Coronary artery (tissue), 2 donors: ENCODE measurements around the gene ANGPTL1.

Source experiments
- DNase-seq: peaks from one replicate; pipeline ENCODE4 v3.0.0-alpha.2; 2017; ENCODE audit warnings: low spot score
- H3K27ac ChIP-seq, 2 donors: fragments of 200-600 bp; sonication (generic); one replicate each; pipeline ENCODE4 v1.5.1; 2016 to 2019
- H3K4me3 ChIP-seq: fragments of 200-600 bp; sonication (generic); 2 replicates; pipeline ENCODE4 v1.5.1; 2016; ENCODE audit warnings: mild to moderate bottlenecking, moderate library complexity
- TF ChIP-seq, protein P1 (sequence below): fragments of 200-600 bp; sonication (generic); IDR thresholded peaks from one replicate; pipeline ENCODE4 v1.5.1; 2019; ENCODE audit warnings: antibody characterized with exemption

The ANGPTL1 gene, protein sequence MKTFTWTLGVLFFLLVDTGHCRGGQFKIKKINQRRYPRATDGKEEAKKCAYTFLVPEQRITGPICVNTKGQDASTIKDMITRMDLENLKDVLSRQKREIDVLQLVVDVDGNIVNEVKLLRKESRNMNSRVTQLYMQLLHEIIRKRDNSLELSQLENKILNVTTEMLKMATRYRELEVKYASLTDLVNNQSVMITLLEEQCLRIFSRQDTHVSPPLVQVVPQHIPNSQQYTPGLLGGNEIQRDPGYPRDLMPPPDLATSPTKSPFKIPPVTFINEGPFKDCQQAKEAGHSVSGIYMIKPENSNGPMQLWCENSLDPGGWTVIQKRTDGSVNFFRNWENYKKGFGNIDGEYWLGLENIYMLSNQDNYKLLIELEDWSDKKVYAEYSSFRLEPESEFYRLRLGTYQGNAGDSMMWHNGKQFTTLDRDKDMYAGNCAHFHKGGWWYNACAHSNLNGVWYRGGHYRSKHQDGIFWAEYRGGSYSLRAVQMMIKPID

DNA sequence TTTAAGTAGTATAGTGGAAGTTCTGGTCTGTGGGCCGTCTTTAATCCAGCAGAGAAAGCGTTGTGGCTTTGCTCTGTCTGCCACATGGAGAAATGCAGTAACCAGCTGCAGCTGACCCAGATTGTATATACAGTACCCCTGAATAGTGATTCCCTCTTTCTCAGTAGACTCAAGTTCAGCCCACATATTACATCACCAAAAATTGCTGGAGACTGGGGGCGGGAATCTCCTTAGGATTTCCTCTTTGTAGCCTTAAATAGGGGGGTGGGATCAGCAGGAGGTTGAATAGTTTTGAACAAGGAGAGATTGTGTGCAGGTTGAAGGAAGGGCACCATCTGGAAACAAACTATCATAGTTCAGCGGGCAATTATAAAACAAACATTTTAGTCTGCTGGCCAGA is at the start of gene ANGPTL1:
ANGPTL1 (minus strand) TSS at position 134 of the 400 bp plus-strand sequence. CDS start 5,301 bp downstream, outside the sequence.
- H3K27ac ChIP-seq = peak within 1 kb of the TSS; percentile 48 to 74
- TF ChIP-seq, protein P1, sequence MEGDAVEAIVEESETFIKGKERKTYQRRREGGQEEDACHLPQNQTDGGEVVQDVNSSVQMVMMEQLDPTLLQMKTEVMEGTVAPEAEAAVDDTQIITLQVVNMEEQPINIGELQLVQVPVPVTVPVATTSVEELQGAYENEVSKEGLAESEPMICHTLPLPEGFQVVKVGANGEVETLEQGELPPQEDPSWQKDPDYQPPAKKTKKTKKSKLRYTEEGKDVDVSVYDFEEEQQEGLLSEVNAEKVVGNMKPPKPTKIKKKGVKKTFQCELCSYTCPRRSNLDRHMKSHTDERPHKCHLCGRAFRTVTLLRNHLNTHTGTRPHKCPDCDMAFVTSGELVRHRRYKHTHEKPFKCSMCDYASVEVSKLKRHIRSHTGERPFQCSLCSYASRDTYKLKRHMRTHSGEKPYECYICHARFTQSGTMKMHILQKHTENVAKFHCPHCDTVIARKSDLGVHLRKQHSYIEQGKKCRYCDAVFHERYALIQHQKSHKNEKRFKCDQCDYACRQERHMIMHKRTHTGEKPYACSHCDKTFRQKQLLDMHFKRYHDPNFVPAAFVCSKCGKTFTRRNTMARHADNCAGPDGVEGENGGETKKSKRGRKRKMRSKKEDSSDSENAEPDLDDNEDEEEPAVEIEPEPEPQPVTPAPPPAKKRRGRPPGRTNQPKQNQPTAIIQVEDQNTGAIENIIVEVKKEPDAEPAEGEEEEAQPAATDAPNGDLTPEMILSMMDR = no peak
- no peak for DNase-seq
- peak within 1 kb of the TSS; percentile 67 for H3K4me3 ChIP-seq

DNA sequence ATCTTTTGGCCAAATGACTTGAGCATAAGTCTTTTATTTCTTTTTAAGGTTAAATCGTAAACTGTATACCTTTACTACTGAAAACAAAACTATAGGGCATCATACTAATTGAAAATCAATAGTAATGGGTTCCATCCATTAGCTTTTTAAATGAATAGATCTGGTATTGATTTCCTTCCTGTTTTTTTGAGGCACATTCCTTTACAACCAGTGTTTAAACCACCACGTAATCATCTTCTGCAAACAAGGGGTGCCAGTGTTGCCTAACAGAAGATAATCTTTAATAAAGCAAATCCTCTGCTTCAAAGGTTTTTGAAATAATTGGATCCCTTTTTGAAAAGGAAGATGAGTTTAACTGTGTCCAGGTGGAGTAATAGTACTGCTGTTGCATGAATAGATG is 48.7 kb upstream of the ANGPTL1 start:
- TF ChIP-seq, protein P1 = no peak
- Histone ChIP-seq H3K27ac (no peak overlapping the region), H3K4me3 (no peak overlapping the region)
- no peak for DNase-seq

DNA sequence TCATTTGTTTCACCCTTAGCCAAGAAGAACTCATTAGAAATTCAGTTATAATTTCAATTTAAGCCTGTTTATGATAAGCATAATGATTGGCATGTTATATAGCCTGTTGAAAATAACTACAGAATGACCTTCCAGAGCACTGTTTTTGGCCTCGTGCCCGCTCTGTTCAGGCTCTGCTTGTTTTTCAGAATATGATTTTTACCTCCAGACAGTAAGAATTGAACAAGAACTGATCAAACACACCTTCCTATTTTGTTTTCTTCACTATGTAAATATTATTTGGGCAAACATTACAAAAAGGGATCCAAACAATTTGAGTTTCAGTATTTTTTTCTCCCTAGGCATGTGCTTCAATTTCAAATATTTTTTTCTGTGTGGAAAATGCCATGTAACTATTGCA is 48.1 kb upstream of the ANGPTL1 start:
- H3K27ac ChIP-seq = no peak overlapping the region
- DNase-seq = no peak
- TF ChIP-seq, protein P1 = no peak
- H3K4me3 ChIP-seq = no peak overlapping the region

DNA sequence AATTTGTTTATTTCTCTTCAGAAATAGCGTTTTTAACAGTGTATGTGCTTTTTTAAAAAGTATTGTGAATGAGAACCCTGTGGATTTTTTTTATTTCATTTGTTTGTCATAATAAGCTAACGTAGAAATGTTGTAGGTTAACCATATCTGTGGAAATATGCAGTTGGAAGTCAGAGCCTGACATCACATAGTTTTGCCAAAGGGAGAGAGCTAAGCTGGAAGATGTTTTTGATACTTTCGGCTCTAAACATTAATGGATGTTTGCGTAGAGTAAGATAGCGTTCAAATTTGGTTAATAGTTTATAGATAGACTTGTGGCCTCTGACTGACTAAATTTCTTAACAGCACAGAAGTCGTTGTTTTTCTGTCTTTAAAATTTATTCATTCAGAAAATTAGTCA is 47.4 kb upstream of the ANGPTL1 start:
- TF ChIP-seq, protein P1 = no peak
- no peak overlapping the region for H3K4me3 ChIP-seq
- no peak for DNase-seq
- H3K27ac ChIP-seq = no peak overlapping the region

DNA sequence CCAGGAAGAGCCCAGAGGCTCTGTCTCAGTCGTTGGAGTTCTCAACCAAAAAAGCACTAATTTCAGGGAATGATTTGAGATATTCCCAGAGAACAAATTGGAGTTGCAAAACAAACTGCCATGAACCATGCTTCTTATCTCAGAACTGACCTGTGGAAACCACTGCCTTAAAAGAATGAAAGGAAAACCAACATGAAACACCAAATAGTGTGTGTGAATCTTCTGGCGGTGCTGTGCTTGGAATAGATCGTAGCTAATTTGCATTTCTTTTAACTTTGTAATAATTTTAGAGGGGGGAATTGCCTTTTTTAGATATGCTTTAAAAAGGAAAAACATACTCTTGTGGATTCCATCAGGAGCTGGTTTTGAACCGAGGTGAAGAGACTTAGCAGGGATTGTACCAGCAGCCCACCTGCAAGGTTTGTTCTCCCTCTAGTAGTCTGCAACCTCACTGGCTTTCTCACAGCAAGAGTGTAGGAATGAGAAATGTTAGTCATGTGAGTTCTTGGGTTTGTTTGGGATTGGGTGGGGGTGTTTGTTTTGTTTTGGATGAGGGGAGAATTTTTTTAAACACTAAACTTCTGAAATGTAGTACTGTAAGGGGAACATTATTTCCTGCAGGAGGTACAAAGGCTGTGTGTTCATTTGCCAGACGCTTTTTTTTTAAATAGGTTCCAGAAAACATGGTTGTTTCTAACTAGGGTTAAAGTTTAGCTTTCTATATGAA is 45.7 kb upstream of the ANGPTL1 start:
- DNase-seq = no peak
- no peak overlapping the region for H3K4me3 ChIP-seq
- no peak overlapping the region for H3K27ac ChIP-seq
- TF ChIP-seq, protein P1 = no peak

DNA sequence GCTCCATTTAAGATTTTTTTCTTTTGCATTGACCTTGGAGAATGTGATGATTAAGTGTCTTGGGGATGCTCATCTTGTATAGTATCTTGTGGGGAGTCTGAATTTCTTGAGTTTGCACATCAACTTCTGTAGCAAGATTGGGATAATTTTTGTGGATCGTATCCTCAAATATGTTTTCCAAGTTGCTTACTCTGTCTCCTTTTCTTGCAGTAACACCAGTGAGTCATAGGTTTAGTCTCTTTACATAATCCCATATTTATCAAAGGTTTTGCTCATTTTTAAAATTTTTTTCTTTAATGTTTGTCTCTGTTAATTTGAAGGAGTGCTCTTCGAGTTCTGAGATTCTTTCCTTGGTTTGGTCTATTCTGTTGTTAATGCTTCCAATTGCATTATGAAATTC is 41.7 kb upstream of the ANGPTL1 start:
- no peak overlapping the region for H3K4me3 ChIP-seq
- no peak for DNase-seq
- no peak overlapping the region for H3K27ac ChIP-seq
- TF ChIP-seq, protein P1 = no peak
